HEK293 (cell line): Measurements from ENCODE around the gene COIL.
"Not testable (repeated sequence)": the region's sequence is repeated elsewhere in the genome, so short reads cannot be mapped to it uniquely, and the experiment has no call there.

Source experiments
- CTCF ChIA-PET: fragments of 350-600 bp; formaldehyde crosslinking; extraction: SDS; loops from one replicate; lab custom pipeline; 2021; ENCODE audit warnings: antibody characterized with exemption; lab: Yijun Ruan, JAX
- POLR2A ChIA-PET: fragments of 300-600 bp; formaldehyde crosslinking; extraction: SDS; loops from one replicate; lab custom pipeline; 2020; ENCODE audit warnings: antibody characterized with exemption, inconsistent platforms; lab: Yijun Ruan, JAX
- H3K27ac ChIP-seq: fragments of 200-500 bp; sonication (Bioruptor generic); 2 replicates; pipeline ENCODE4 v1.5.1; 2014; ENCODE audit warnings: low read depth, low read length, control low read depth, inconsistent platforms; ENCODE audit errors: extremely low read depth
- H3K36me3 ChIP-seq, 2 experiments: fragments of 200-500 bp in 1 of 2; sonication (Bioruptor generic) in 1 of 2; 1 replicate in 1 of 2; 2 replicates in 1 of 2; pipeline ENCODE4 v1.5.1; 2014 to 2017; ENCODE audit warnings: inconsistent platforms in 2 of 2, low read length in 2 of 2; ENCODE audit not compliant: control insufficient read depth in 2 of 2, insufficient read depth in 1 of 2
- H3K4me1 ChIP-seq: fragments of 200-500 bp; sonication (Bioruptor generic); 2 replicates; pipeline ENCODE4 v1.5.1; 2014; ENCODE audit warnings: mild to moderate bottlenecking, low read length, inconsistent platforms; ENCODE audit not compliant: control insufficient read depth, insufficient read depth
- H3K4me3 ChIP-seq: 2 replicates; pipeline ENCODE4 v1.5.1; 2011; ENCODE audit warnings: low read depth, mild to moderate bottlenecking, control low read depth, low read length, moderate library complexity
- H3K9me3 ChIP-seq: fragments of 200-500 bp; sonication (Bioruptor generic); 2 replicates; pipeline ENCODE4 v1.5.1; 2014; ENCODE audit warnings: low read depth, low read length, inconsistent platforms; ENCODE audit not compliant: control insufficient read depth, insufficient read depth
- FEZF1 ChIP-seq: fragments of 450-650 bp; formaldehyde crosslinking; IDR thresholded peaks from 2 replicates; pipeline ENCODE4 v1.5.1; 2016; ENCODE audit warnings: missing biosample characterization, missing genetic modification characterization
- GLI4 ChIP-seq: fragments of 450-650 bp; formaldehyde crosslinking; IDR thresholded peaks from 2 replicates; pipeline ENCODE4 v1.5.1; 2016; ENCODE audit warnings: missing biosample characterization, missing genetic modification characterization
- MEIS1 ChIP-seq: sonication (generic); formaldehyde crosslinking; IDR thresholded peaks from 2 replicates; pipeline ENCODE4 v1.8.1; 2022; ENCODE audit warnings: missing genetic modification reagents, mild to moderate bottlenecking, borderline replicate concordance
- SALL2 ChIP-seq: fragments of 450-650 bp; formaldehyde crosslinking; IDR thresholded peaks from 2 replicates; pipeline ENCODE4 v1.5.0; 2017; ENCODE audit warnings: missing biosample characterization, mild to moderate bottlenecking, missing genetic modification characterization, borderline replicate concordance
- SCRT1 ChIP-seq: fragments of 450-650 bp; formaldehyde crosslinking; IDR thresholded peaks from 2 replicates; pipeline ENCODE4 v1.5.1; 2016; ENCODE audit warnings: missing biosample characterization, missing genetic modification characterization, borderline replicate concordance
- SCRT2 ChIP-seq: fragments of 450-650 bp; formaldehyde crosslinking; IDR thresholded peaks from 2 replicates; pipeline ENCODE4 v1.5.1; 2016; ENCODE audit warnings: missing biosample characterization, missing genetic modification characterization
- SETDB1 ChIP-seq: IDR thresholded peaks from one replicate; pipeline ENCODE4 v1.6.1; 2017; ENCODE audit warnings: mild to moderate bottlenecking, low read length, moderate library complexity, mixed read lengths; ENCODE audit not compliant: insufficient read length
- SP7 ChIP-seq: fragments of 450-650 bp; formaldehyde crosslinking; IDR thresholded peaks from 2 replicates; pipeline ENCODE4 v1.5.1; 2016; ENCODE audit warnings: missing biosample characterization, missing genetic modification characterization
- ZBTB21 ChIP-seq: fragments of 450-650 bp; formaldehyde crosslinking; IDR thresholded peaks from 2 replicates; pipeline ENCODE4 v1.5.1; 2017; ENCODE audit warnings: missing biosample characterization, missing genetic modification characterization
- ZBTB7A ChIP-seq: fragments of 450-650 bp; formaldehyde crosslinking; IDR thresholded peaks from 2 replicates; pipeline ENCODE4 v1.5.1; 2016; ENCODE audit warnings: low read depth, missing biosample characterization, missing genetic modification characterization
- ZNF146 ChIP-seq: fragments of 450-650 bp; formaldehyde crosslinking; IDR thresholded peaks from 2 replicates; pipeline ENCODE4 v1.5.1; 2016; ENCODE audit warnings: missing biosample characterization, missing genetic modification characterization
- ZNF37A ChIP-seq: fragments of 450-650 bp; IDR thresholded peaks from 2 replicates; pipeline ENCODE4 v1.5.1; 2018; ENCODE audit warnings: missing biosample characterization, missing genetic modification characterization
- ZNF600 ChIP-seq: fragments of 450-650 bp; formaldehyde crosslinking; IDR thresholded peaks from 2 replicates; pipeline ENCODE4 v1.5.1; 2016; ENCODE audit warnings: missing biosample characterization, missing genetic modification characterization
- ZNF654 ChIP-seq: fragments of 450-650 bp; formaldehyde crosslinking; IDR thresholded peaks from 2 replicates; pipeline ENCODE4 v1.5.1; 2016; ENCODE audit warnings: low read depth, missing biosample characterization, missing genetic modification characterization
- ZNF677 ChIP-seq: fragments of 450-650 bp; IDR thresholded peaks from 2 replicates; pipeline ENCODE4 v1.5.0; 2018; ENCODE audit warnings: missing biosample characterization, mild to moderate bottlenecking, missing genetic modification characterization, moderate library complexity
- ZNF747 ChIP-seq: fragments of 450-650 bp; formaldehyde crosslinking; IDR thresholded peaks from 2 replicates; pipeline ENCODE4 v1.5.1; 2016; ENCODE audit warnings: missing biosample characterization, missing genetic modification characterization
- TF ChIP-seq, protein P1 (sequence below): fragments of 450-650 bp; formaldehyde crosslinking; IDR thresholded peaks from 2 replicates; pipeline ENCODE4; 2016; ENCODE audit warnings: missing biosample characterization, missing genetic modification characterization
- TF ChIP-seq, protein P2 (sequence below): fragments of 450-650 bp; formaldehyde crosslinking; IDR thresholded peaks from 2 replicates; pipeline ENCODE4 v1.5.0; 2017; ENCODE audit warnings: missing biosample characterization, missing genetic modification characterization, borderline replicate concordance

Gene COIL

DNA sequence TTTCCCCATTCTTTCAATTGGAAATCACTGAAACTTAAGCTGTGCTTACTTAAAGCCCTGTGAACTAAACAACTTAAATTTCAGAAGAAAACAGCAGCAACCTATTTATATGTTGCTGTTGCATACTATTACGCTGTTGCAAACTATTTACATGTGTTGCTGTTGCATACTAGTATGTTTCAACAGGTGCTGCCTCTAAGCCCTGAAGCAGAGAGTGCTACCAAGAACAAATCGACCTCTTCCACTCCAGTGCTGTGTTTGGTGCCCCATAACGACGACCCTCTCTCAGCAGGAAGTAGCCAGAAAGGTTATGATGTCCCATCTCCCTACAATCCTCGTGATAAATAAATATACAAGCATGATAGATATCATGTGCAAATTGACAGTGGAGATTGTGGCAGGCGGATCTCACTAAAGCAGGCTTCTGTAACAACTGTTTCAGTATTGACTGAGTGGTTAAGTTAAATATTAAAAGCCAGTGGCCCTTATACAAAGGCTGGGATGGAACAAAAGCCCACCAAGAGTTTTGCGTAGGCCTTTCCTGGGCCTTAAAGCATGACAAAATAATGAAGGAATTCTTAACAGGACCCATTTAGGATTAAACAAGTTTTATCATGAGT lies 11.4 kb upstream of the COIL start:
- ChIA-PET CTCF (interaction anchor here (0.7 to 0.9 kb wide), 2 partner anchors 9 to 377 kb away, joined by 3 to 4 read pairs; no protein-coding TSS in a partner anchor), POLR2A (no interaction called here)
- Histone ChIP-seq H3K4me1 (no peaks in the 10 kb centered on the region), H3K36me3 (no peaks in the 10 kb centered on the region), H3K4me3 (no peak overlapping the region), H3K27ac (no peak overlapping the region), H3K9me3 (no peaks in the 10 kb centered on the region)
- peak; percentile 87 for TF ChIP-seq SCRT1 (tag by site-specific recombination)
- TF ChIP-seq ZBTB7A (tag by site-specific recombination), result no peak
- no peak for TF ChIP-seq ZBTB21 (tag by site-specific recombination)
- no peak for TF ChIP-seq ZNF747 (tag by site-specific recombination)
- no peak for TF ChIP-seq ZNF146 (tag by site-specific recombination)
- no peak for TF ChIP-seq MEIS1
- TF ChIP-seq ZNF37A (tag by site-specific recombination), result no peak
- TF ChIP-seq, protein P1, sequence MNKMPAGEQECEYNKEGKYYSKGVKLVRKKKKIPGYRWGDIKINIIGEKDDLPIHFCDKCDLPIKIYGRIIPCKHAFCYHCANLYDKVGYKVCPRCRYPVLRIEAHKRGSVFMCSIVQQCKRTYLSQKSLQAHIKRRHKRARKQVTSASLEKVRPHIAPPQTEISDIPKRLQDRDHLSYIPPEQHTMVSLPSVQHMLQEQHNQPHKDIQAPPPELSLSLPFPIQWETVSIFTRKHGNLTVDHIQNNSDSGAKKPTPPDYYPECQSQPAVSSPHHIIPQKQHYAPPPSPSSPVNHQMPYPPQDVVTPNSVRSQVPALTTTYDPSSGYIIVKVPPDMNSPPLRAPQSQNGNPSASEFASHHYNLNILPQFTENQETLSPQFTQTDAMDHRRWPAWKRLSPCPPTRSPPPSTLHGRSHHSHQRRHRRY (tag by site-specific recombination), result no peak
- TF ChIP-seq GLI4 (tag by site-specific recombination), result no peak
- peak; percentile 90 for TF ChIP-seq SCRT2 (tag by site-specific recombination)

DNA sequence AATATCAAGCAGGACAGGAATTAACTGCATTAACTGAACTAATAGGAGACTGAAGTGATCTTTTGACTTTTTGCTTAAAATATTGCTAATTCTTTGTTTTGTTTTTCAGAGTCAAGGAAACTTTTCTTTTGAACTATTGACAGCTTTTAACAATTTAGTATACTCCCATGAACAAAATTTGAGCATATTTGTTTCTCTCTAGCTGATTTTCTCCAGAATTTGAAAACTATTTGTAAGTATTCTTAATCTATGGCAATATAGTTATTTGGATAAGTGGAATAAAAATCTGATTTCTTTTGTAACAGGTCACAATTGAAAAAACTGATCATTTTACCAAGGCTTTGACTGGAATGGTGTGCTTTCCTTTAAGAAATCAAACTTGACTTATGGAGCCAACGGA lies 10.1 kb upstream of the COIL start:
- ChIA-PET POLR2A (no interaction called here), CTCF (interaction anchor here (0.9 to 1.2 kb wide), 2 partner anchors 8 to 10 kb away, joined by 3 to 5 read pairs; partner anchors contain the start of gene COIL)

DNA sequence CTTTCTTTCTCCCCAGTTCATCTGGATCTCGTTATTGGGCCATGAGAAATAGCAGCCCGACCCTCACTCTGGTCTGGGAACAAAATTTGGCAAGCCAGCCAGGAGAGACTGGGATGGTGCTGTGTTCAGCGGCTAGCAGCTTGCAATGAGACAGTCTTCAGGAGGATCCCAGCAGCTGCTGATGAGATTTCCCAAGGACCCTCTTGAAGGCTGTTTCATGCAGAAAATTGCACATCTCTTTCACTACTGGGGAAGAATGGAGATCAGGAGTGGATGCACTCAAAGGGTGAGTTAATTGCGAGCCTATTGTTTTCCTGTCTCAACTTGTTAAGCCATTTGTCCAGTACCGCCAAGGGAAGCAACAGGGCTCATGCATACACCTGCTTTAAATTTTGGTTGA lies 5.5 kb upstream of the COIL start:
- CTCF ChIA-PET, result interaction anchor here (1.8 kb wide), 1 partner anchor 467 kb away, joined by 4 read pairs; no protein-coding TSS in a partner anchor
- no peaks in the 10 kb centered on the region for H3K36me3 ChIP-seq
- TF ChIP-seq ZNF677 (tag by site-specific recombination), result no peak
- no peak for TF ChIP-seq FEZF1 (tag by site-specific recombination)
- TF ChIP-seq ZNF654 (tag by site-specific recombination), result no peak
- TF ChIP-seq SALL2 (tag by site-specific recombination), result no peak
- TF ChIP-seq, protein P2, sequence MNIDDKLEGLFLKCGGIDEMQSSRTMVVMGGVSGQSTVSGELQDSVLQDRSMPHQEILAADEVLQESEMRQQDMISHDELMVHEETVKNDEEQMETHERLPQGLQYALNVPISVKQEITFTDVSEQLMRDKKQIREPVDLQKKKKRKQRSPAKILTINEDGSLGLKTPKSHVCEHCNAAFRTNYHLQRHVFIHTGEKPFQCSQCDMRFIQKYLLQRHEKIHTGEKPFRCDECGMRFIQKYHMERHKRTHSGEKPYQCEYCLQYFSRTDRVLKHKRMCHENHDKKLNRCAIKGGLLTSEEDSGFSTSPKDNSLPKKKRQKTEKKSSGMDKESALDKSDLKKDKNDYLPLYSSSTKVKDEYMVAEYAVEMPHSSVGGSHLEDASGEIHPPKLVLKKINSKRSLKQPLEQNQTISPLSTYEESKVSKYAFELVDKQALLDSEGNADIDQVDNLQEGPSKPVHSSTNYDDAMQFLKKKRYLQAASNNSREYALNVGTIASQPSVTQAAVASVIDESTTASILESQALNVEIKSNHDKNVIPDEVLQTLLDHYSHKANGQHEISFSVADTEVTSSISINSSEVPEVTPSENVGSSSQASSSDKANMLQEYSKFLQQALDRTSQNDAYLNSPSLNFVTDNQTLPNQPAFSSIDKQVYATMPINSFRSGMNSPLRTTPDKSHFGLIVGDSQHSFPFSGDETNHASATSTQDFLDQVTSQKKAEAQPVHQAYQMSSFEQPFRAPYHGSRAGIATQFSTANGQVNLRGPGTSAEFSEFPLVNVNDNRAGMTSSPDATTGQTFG, result no peak
- no peak for TF ChIP-seq SP7
- no peak for TF ChIP-seq ZNF600
- H3K4me1 ChIP-seq, result no peaks in the 10 kb centered on the region
- POLR2A ChIA-PET, result interaction anchor here (1.2 kb wide), 1 partner anchor 12 kb away, joined by 3 read pairs; no protein-coding TSS in a partner anchor
- no peak overlapping the region for H3K4me3 ChIP-seq
- no peak overlapping the region for H3K27ac ChIP-seq
- no peaks in the 10 kb centered on the region for H3K9me3 ChIP-seq

More for the DNA sequence above, 10.1 kb upstream of the COIL start:
- Histone ChIP-seq H3K4me3 (no peak overlapping the region), H3K36me3 (no peaks in the 10 kb centered on the region), H3K27ac (no peak overlapping the region), H3K9me3 (no peaks in the 10 kb centered on the region), H3K4me1 (no peaks in the 10 kb centered on the region)
- TF ChIP-seq SCRT2 (tag by site-specific recombination) (no peak), SETDB1 (peak; percentile 91)

DNA sequence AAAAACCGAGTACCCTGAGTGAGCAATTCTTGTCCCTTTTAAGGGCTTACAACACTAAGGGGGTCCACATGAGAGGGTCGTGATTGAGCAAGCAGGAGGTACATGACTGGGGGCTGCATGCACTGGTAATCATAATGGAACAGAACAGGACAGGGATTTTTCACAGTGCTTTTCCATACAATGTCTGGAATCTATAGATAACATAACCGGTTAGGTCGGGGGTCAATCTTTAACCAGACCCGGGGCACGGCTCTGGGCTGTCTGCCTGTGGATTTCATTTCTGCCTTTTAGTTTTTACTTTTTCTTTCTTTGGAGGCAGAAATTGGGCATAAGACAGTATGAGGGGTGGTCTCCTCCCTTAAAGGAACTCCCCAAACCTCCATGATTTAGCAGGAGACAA lies 4.8 kb upstream of the COIL start:
- H3K4me3 ChIP-seq, H3K36me3 ChIP-seq, H3K9me3 ChIP-seq, H3K4me1 ChIP-seq, H3K27ac ChIP-seq: not testable (repeated sequence)
- ChIA-PET POLR2A (interaction anchor here (1.2 kb wide), 1 partner anchor 12 kb away, joined by 3 read pairs; no protein-coding TSS in a partner anchor), CTCF (interaction anchor here (1.6 to 1.8 kb wide), 2 partner anchors 146 to 466 kb away, joined by 4 to 5 read pairs; no protein-coding TSS in a partner anchor)

DNA sequence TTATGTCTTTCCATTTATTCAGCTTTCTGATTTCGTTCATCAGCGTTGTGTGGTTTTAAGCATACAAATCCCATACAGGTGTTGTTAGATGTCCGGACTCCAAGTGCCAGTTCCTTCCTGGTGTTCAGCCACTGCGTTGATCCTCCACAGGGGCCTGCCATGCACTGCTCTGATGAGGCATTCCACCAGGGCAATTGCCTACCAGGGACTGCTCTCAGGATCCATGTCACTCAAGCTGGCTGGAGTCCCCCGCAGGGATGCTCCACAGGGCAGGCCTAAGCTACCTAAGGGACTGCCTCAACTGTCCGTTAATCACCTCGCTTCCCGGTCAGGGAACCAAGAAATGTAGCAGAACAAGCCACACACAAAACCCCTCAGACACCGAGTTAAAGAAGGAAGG lies 4.4 kb upstream of the COIL start:
- H3K9me3 ChIP-seq, H3K27ac ChIP-seq, H3K4me3 ChIP-seq, POLR2A ChIA-PET, H3K36me3 ChIP-seq, H3K4me1 ChIP-seq: not testable (repeated sequence)
- CTCF ChIA-PET, result interaction anchor here (1.6 to 1.8 kb wide), 2 partner anchors 146 to 466 kb away, joined by 4 to 5 read pairs; no protein-coding TSS in a partner anchor
